ENCODE data around the gene STXBP5L.
"Not testable (repeated sequence)": the region's sequence is repeated elsewhere in the genome, so short reads cannot be mapped to it uniquely, and the experiment has no call there.

STXBP5L gene

DNA sequence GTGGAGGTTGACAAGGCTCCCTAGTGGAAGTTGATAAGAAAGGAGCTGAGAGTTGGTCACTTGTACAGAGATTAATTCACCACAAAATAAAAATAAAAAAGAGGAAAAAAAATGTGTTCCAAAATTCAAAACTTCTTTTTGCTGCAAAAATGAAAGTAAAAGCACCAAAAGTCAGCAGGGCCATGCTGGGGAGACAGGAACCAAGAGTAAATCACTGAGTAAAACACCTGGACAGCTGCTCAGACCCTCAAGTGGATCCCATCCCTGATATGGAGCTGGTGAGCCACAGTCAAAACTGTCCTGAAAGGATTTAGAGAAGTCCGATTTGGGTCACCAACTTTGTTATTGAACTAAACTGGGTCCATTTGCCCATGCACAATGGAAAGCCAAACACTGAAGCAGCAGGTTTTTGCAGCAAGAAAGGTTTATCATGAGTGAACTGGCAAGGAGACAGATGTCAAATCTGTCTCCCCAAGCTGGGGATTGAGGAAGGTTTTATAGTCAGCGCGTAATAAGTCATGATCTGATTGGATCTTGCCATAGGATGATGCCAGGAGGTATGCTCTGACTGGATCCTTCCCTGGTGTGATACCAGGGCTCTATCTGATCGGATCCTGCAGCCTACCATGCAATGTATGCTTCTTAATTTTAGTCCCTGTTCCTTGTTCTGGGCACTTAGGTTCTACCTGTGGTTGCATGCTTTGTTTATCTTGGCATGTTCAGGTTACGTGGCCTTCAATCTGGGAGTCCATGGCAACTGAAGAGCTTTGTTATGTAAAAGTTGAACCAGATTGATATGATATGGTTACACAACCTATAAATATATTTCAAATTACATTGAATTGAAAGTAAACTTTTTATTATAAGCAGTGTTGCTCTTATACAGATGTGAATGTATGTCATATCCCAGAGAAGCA, 324.6 kb downstream of the STXBP5L start:
- no peak for DNase-seq

DNA sequence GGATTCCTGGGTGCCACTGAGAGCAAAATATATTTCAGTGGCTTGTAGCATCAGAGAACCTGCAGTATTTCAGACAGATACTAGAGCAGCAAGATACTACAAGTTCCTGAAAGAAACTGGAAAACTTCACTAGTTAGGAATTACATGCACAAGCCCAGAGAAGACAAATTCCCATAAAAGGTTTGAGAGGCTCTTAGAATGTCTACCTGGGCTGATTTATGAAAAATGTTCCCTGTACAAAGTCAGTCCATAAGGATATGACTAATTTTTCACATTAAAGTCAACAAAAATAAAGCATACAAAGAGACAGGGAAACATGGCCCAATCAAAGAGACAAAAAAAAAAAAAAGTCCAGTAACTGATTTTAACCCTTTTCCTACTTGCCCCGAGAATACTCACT, 335.2 kb downstream of the STXBP5L start:
- no peak for DNase-seq

DNA sequence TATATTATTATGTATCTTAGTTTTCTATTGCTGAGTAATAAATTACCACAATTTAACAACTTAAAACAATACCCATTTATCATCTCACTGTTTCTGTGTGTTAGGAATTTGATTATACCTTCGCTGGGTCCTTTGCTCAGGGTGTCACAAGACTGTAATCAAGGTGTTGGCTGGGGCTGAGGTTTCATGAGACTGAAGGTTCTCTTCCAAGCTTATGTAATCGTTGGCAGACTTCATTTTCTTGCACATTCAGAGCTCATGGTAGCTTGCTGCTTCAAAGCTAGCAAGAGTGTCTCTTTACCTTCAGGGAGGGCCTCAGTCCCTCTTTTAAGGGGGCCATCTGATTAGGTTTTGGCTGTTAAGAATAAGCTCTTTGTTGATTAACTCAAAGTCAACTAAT, 344.7 kb downstream of the STXBP5L start:
- no peak for DNase-seq

DNA sequence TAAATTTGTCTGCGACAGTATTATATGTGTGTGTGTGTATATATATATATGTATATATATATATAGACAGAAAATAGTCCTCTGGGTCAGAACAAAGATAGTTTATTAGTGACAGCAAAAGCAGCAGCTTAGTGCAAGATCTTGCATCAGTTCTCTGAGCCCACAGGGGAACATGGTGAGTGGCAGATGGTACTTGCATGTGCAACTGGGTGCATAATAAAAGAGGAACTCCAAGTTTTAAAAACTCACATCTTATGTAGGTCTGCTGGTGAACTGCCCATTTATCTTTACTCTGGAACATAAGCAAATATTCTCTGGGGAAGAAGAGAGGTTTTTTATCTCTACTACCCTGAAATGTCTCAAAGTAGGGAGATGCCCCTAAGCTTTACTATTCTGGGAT, 361.4 kb downstream of the STXBP5L start:
- no peak for DNase-seq

DNA sequence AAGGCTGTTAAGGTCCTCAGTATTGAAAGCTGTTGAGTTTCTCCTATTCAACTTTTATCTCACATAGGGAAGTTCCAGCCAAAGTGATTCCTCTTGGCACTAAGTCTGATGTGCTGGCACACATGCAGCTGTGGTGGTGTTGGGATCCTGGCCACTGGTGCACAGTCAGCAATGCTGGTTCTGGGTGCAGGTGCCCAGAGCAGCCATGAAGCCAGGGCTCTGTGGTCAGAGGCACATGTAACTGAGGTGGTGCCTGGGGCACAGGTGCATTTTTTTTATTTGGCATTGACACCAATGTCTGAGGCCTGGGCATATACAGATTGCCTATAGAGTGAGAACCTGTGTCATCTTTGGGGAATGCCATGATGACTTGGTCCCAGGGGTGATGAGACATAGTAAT, 366.4 kb downstream of the STXBP5L start:
- no peak for DNase-seq

DNA sequence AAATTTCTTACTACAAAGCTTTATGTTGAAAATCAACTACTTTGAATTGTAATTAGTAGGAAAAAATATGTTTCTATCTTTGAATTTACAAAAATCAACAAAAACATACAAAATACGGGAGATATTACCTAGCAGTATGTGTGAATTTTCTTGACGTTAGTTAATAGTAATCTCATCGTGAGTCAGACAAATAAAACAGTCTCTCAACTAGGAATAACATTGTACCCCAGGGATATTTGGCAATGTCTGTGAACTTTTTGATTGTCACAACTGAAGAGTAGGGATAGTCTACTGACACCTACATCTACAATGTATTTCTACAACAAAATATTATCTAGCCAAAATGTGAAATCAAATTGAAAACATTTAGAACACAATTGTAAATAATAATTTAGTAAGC, 387.4 kb downstream of the STXBP5L start:
- DNase-seq = no peak

DNA sequence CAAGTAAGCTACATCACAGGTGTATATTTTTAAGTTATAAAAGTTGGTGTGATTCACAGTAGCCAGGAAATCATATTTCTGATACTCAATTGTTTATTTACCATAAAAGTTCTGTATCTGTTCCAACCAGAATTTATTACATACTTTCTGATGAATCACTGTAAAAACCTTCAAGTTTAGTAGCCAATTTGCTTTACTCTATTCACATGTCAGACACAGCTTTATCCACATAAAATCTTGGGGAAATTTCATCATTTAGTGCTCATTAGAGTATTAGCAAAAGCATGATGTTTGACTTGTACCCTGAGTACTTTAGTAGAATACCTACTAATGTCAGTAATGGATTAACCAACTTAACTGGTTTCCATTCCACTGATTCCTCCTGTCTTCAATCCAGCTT, 388.0 kb downstream of the STXBP5L start:
- DNase-seq = no peak

DNA sequence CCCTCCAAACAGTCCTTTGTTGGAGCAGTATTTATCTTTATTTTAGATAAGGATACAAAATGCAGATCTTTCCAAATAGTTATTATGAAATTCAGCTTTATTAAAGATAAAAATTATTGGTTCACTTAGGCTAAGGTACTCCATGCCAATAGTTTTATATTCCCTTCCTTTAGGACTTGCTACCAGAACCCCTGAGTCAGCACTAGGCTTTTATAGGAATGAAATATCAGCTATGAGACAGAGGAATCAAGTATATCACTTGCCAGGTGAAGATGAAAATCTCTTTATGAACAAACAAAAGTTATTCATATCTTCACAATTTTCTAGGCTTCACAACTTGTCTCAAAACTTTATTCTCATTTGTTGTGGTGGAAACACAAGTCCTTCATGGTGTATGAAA, 416.3 kb downstream of the STXBP5L start:
- DNase-seq = no peak

DNA sequence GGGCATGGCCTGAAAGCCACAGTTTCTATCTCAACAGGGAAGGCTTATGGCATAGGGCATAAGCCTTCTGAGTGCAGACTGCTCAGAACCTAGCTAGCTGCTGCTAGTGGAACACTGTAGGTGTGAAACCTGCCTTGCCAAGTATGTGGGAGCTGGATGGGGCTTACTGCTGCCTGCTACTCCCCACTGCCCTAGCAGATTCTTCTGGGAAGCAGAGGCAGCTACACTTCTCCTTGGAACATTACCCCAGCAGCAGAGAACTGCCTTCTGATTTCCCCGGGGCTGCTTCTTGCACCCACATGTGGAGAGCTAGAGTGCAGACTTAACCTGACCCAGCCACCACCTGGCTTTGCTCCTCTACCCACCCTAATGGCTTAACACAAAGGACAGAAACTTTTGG, 422.1 kb downstream of the STXBP5L start:
- no peak for DNase-seq

DNA sequence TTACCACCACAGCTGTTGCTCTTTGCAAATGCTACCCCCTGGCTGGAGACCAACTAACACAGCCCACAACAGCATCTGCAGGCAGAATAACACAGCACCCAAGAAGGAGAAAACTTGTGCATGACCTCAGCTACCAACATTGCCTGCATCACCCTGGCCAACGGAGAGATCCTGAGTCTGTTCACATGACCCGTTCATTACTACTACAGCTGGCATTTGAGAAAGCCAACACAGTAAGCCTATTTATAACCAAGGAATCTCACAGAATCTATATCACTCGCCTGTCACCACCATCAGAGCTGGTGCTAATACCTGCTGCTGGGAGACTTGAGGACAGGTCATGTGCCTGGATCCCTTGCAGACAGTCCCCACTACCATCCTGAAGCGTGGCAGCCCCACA, 422.6 kb downstream of the STXBP5L start:
- no peak for DNase-seq

DNA sequence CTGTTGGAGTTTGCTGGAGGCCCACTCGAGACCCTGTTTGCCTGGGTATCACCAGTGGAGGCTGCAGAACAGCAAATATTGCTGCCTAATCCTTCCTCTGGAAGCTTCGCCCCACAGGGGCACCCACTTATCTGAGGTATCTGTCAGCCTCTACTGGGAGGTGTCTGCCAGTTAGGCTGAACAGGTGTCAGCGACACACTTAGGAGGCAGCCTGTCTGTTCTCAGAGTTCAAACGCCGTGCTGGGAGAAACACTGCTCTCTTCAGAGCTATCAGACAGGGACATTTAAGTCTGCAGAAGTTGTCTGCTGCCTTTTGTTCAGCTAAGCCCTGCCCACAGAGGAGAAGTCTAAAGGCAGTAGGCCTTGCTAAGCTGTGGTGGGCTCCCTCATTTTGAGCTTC, 448.0 kb downstream of the STXBP5L start:
- DNase-seq = not testable (repeated sequence)

DNA sequence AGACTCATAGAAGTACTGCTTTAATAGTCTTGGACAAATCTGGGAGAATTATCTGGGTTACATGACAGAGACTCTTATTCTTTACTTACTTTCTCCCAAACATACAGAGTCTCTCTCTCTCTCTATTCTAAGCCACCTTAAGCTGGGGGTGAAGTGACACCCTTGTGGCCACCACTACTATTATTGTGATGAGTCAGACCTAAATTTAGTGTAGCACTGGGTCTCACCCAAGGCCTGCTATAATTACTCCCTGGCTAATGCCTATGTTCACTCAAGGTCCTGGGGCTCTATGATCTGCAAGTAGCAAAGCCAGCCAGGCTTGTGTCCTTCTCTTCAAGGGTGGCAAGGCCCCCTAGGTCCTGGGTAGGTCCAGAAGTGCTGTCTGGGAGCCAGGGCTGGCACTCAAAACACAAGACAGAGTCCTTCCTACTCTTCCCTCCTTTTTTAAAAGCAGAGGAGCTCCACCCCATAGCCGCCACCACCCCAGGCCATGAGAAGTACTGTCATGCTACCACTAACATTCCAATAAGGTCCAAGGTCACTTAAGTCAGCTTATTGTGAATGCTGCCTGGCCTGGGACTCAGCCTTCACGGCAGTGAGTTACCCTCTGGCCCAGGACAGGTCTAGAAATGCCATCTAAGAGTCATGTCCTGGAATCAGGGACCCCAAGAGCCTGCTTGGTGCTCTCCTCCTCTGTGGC, 454.2 kb downstream of the STXBP5L start:
- DNase-seq = no peak

DNA sequence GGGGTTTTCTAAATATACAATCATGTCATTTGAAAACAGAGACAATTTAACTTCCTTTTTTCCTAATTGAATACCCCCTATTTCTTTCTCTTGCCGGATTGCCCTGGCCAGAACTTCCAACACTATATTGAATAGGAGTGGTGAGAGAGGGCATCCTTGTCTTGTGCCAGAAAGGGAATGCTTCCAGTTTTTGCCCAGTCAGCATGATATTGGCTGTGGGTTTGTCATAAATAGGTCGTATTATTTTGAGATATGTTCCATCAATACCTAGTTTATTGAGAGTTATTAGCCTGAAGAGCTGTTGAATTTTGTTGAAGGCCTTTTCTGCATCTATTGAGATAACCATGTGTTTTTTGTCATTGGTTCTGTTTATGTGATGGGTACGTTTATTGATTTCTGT, 480.3 kb downstream of the STXBP5L start:
- not testable (repeated sequence) for DNase-seq

DNA sequence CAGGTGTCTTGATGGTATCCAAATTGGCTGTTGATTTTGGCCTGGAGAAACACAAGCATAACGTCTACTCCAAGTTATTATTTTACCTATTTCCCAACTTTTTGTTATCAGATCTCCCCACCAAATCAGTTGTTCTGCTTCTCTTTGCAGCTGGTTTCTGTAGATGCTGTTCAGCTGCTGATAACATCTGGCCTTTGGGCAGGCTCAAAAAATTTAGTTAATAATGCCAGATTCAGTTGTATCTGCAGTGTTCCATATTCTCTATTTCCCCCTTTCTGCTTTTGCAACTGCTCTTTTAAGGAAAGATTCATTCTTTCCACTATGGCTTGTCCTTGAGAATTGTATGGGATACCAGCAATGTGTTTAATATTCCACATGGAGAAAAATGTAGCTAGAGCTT, 488.0 kb downstream of the STXBP5L start:
- DNase-seq = not testable (repeated sequence)

DNA sequence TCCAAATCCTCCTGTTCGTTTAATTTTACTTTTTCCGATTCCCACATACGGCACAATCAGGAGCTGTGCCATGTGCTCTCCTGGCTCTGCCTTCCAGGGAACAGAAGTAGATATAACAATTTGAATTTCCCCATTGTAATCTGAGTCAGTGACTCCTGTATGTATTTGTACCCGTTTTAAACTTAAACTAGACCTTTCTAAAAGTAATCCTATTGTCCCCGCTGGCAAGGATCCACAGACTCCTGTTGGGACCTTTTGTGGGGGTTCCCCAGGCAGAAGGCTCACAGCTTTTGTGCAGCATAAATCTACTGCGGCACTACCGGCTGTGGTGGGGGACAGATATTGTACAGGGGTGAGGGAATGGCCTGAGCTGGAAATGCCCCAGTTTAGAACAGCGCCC, 490.0 kb downstream of the STXBP5L start:
- not testable (repeated sequence) for DNase-seq

DNA sequence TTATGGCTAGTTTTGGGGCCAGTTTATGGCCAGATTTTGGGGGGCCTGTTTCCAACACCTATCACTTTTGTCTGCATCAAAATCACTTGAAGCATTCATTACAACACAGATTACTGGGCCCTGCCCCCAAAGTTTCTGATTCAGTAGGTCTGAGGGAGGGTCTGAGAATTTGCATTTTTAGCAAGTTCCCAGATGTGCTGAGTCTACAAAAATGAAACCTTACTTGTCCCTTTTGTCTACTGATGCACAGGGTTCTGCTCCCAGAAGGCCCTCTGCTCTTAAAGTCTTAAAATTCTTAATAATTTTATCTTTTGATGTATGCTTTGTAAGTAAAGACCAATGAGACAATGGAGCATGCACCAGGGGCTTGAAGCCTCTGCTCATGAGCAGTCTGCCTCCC, 491.8 kb downstream of the STXBP5L start:
- no peak for DNase-seq

DNA sequence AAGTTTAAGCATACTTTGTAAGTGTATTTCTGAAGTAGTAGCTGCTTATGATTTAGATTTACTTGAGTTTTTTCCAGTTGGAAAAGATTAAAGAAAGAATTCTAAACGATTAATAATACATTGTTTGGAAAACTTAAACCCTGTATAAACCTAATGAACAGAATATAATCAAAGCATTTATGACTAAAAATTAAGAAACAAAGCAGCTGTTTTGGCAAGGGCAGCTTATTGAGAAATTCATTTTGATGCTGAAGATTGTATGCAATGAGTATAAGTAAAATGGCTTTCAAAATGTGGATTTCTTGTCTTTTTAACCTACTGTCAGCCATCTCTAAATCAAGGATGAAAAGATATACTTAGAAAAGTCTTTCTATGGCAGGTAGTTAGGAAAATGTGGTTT, 497.6 kb downstream of the STXBP5L start:
- DNase-seq = no peak

DNA sequence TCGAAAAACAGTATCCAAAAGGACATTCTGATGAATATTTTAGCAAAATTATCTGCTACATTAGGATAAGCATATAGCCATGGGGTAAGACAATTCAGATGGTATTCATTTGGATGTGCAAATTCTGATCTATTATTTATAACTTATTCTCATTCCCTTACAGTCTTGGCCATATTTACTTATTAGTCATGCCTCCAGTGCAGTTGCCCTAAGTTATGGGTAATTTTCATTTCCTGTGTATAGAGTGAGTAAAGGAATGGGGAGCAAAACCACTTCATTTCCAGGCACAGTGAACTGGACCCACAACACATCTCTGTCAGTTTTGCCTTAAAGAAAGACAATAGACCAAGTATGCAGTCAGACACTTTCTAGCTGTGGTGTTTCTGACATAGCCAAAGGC, 503.5 kb downstream of the STXBP5L start:
- DNase-seq = no peak

DNA sequence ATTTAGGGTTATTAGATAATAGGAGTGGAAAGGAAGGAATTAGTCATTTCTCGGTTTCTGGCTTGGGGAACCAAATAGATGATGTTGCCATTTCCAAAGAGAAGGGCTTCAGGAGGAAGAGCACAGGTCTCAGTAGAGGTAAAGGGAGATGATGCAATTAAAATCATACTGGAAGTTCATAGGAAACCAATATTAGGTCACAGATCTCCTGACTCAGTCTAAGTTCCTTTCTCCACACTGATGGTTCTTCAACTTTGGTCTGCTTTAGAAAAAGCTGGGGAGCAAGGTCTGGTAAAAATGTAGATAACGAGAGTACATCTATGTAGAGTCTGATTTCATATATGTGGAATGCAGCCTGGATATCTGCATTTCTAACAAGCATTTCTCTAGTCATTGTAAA, 506.9 kb downstream of the STXBP5L start:
- DNase-seq = no peak

DNA sequence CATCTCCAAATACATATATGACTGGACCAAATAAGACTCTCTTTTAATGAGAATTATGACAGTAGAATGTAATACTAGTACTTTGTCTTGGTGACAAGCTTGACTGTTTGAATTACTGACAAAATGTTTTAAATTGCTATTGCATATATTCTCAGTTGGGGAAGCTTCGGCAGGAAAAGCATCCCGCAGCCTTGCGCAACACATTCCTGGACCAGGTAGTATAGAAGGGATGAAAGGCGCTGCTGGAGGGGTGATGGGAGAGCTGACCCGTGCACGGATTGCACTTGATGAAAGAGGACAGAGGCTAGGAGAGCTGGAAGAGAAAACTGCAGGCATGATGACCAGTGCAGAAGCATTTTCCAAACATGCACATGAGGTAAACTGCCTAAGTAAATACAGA, 510.2 kb downstream of the STXBP5L start:
- DNase-seq = no peak

DNA sequence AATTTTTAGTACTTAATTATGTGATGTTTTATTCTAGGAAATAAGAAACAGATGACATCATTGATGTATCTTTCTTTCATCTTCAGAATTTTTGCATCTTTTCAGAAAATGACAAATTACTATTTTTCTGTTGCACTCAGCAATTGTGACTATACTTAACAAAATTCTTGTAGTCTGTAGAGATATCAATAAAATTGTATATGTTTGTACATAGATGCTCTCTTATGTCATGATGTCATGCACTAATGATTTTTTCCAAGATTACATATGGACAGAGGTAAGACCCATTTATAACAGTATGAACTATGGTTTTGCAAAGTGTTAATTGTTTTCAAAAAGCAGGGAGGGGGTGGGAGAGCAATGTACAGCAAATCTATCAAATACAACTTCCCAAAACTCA, 516.5 kb downstream of the STXBP5L start:
- DNase-seq = no peak

DNA sequence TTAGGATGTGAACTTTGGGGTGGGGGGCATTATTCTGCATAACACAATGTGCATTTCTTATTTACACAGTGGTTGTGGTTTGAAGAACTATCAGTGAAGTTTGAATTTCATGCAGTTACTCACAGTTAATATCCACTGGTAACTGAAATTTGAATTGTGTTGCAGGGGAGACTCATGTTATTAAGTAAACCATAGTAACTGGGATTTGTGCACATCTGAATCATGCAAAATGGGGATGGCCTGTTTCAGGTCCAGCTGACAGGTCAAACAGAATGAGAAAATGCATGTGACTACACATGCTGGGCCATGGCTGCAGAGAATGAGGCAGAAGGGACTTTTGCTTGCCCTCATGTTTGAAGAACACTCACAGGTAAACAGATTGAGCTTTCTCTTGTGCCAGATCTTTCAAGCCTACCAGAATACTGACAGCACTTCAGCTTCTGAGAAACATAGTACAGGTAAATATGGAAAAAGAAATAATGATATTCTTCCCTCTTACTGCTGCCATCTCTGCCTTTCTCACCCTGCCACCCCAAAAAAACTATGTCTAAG, 522.7 kb downstream of the STXBP5L start:
- no peak for DNase-seq

DNA sequence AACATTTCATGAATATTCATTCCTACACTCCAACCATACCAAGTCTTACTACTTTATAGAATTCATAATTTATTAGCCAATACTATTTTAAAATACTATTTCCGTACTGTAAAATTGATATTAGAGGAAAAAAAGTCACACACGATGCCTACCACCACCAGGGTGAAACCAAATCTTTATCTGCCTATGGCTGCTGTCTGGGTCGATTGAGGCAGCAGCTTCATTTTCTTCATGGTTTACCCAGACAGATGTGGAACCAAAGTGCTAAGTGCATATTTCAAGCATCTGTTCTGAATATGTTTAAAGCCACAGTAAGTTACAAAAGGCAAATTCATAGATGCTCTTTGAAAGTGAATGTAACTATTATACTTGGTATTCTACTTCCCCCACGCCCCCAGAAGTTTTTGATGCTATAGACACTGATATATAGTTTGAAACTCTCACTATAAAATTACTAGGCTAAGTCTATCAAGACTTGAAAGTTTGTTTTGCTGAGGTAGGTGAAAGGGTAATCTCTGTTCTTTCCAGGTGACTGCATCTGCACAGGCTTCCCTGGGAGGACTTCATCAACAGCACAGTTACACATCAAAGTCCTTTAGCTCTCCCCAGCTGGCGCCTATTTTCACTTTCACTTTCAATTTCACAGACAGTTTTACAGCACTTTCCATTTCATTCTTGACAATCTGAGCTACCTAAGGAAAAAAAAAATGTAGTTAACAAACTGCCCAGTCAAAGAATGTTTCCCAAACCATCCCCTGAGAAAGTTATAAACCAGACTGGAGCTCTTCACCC, 523.9 kb downstream of the STXBP5L start:
- no peak for DNase-seq

Data from GOT3 (cell line).